Right ventricle myocardium superior (tissue), 1 donor: ENCODE measurements around the gene GIPC2. TPM values are rescaled to one million over a fixed set of nuclear protein-coding genes. Genes with fewer than 3 reads are reported as not detected.
"Not testable (repeated sequence)": the region's sequence is repeated elsewhere in the genome, so short reads cannot be mapped to it uniquely, and the experiment has no call there.

ENCODE experiments used
- ATAC-seq: fragments of 200-7000 bp; cut with Tn5 transposase; one replicate; pipeline ENCODE4 v1.9.1; 2020; ENCODE audit warnings: mild to moderate bottlenecking; ENCODE audit not compliant: poor library complexity
- DNase-seq: peaks from one replicate; pipeline ENCODE4 v3.0.0-alpha.2; 2020
- intact Hi-C: fragments of 100-400 bp; cut with DNase I; formaldehyde crosslinking; loops from one replicate; pipeline ENCODE4 v1.11.2; 2022
- long read RNA-seq: library from polyadenylated mRNA; unstranded; transcript quantifications from one replicate; pipeline ENCODE4 v2.0.0, GENCODE V29; 2021
- total RNA-seq: library from RNA; stranded (reverse); fragmentation: NEBNext Ultra II Directional; extraction: Animal tissue kit (Norgen Biotek cat#: 25700); gene quantifications from one replicate; pipeline ENCODE4 v1.2.1, GENCODE V29; 2021
- donor health status: DM: no; HTN: yes; CAD: no; lungs with severe emphysema.

The GIPC2 gene
- total RNA-seq: 2.0 TPM
- long read RNA-seq, transcript GIPC2-201 (6 exons, 3,847 nt): major isoform, 6 of 15 reads
- long read RNA-seq, partial matches to known transcripts: 6 of 15 reads
- long read RNA-seq, other reads (novel, unspliced or antisense): 3 of 15 reads

- peak; percentile 58 for DNase-seq
- ATAC-seq: peak; percentile 74
- intact Hi-C loops: loop anchor here (2.0 to 5.0 kb wide), 2 partner anchors 34 to 67 kb away; partner anchors contain the start of gene FUBP1
Measured at GRCh38 chr1:78045926-78046778, at the start of gene GIPC2. TSS of gene GIPC2 (plus strand) at chr1:78045966. CDS start at chr1:78046095, 129 bp downstream.

GRCh38 chr1:77996734-77997133 is 49.0 kb upstream of the GIPC2 start:
- ATAC-seq (peak; percentile 52), DNase-seq (no peak)
- intact Hi-C loops: no loop called here

GRCh38 chr1:78000536-78000935 is 45.2 kb upstream of the GIPC2 start:
- not testable (repeated sequence) for ATAC-seq, DNase-seq
- intact Hi-C loops: loop anchor here (10.0 kb wide), 1 partner anchor 644 kb away; the partner anchor contains the start of gene IFI44

- DNase-seq: no peak
- no peak for ATAC-seq
- intact Hi-C loops: loop anchor here (10.0 kb wide), 1 partner anchor 642 kb away; the partner anchor contains the start of gene IFI44
Measured at GRCh38 chr1:78003070-78003746, 42.6 kb upstream of the GIPC2 start.

GRCh38 chr1:78003882-78004718 is 41.7 kb upstream of the GIPC2 start:
- DNase-seq: peak; percentile 48
- intact Hi-C loops: loop anchor here (10.0 kb wide), 1 partner anchor 641 kb away; the partner anchor contains the start of gene IFI44
- peak; percentile 85 for ATAC-seq

GRCh38 chr1:78004719-78005447 is 40.9 kb upstream of the GIPC2 start, which contains the start of gene DNAJB4:
TSS of gene DNAJB4 (plus strand) at chr1:78004939. CDS start at chr1:78005111, 172 bp downstream.
- DNase-seq: no peak
- intact Hi-C loops: loop anchor here (10.0 kb wide), 1 partner anchor 640 kb away; the partner anchor contains the start of gene IFI44

GRCh38 chr1:78005448-78005722 is 40.4 kb upstream of the GIPC2 start:
- intact Hi-C loops: loop anchor here (10.0 kb wide), 1 partner anchor 639 kb away; the partner anchor contains the start of gene IFI44

More at GRCh38 chr1:78004719-78005447, 40.9 kb upstream of the GIPC2 start, which contains the start of gene DNAJB4:
- ATAC-seq: peak; percentile 99

GRCh38 chr1:78005755-78006154 is 40.0 kb upstream of the GIPC2 start:
- intact Hi-C loops: loop anchor here (10.0 kb wide), 1 partner anchor 639 kb away; the partner anchor contains the start of gene IFI44
- DNase-seq: no peak
- ATAC-seq: peak; percentile 66

More at GRCh38 chr1:78005448-78005722, 40.4 kb upstream of the GIPC2 start:
- DNase-seq (no peak), ATAC-seq (no peak)

- no peak for ATAC-seq
- DNase-seq: no peak
- intact Hi-C loops: loop anchor here (10.0 kb wide), 1 partner anchor 638 kb away; the partner anchor contains the start of gene IFI44
Measured at GRCh38 chr1:78006521-78006920, 39.2 kb upstream of the GIPC2 start.

GRCh38 chr1:78007677-78008341 is 38.0 kb upstream of the GIPC2 start:
- intact Hi-C loops: loop anchor here (2.0 to 10.0 kb wide), 2 partner anchors 31 to 637 kb away; partner anchors contain the start of gene IFI44

GRCh38 chr1:78009276-78009675 is 36.5 kb upstream of the GIPC2 start:
- DNase-seq: no peak
- no peak for ATAC-seq
- intact Hi-C loops: loop anchor here (2.0 to 10.0 kb wide), 2 partner anchors 32 to 636 kb away; partner anchors contain the start of gene IFI44

More at GRCh38 chr1:78007677-78008341, 38.0 kb upstream of the GIPC2 start:
- no peak for ATAC-seq
- DNase-seq: no peak

- ATAC-seq (no peak), DNase-seq (no peak)
- intact Hi-C loops: loop anchor here (2.0 to 10.0 kb wide), 3 partner anchors 33 to 635 kb away; partner anchors contain the start of genes GIPC2 and IFI44
Measured at GRCh38 chr1:78009836-78010235, 35.9 kb upstream of the GIPC2 start.

GRCh38 chr1:78011050-78011449 is 34.7 kb upstream of the GIPC2 start:
- DNase-seq (no peak), ATAC-seq (no peak)
- intact Hi-C loops: loop anchor here (5.0 kb wide), 1 partner anchor 36 kb away; the partner anchor contains the start of gene GIPC2

- DNase-seq (no peak), ATAC-seq (peak; percentile 43)
- intact Hi-C loops: no loop called here
Measured at GRCh38 chr1:78015148-78015547, 30.6 kb upstream of the GIPC2 start.

GRCh38 chr1:78019024-78019423 is 26.7 kb upstream of the GIPC2 start:
- intact Hi-C loops: no loop called here
- ATAC-seq: no peak
- DNase-seq: no peak

GRCh38 chr1:78021134-78021533 is 24.6 kb upstream of the GIPC2 start:
- intact Hi-C loops, DNase-seq, ATAC-seq: not testable (repeated sequence)
